Measurements from ENCODE around the gene TTC28.

GRCh38 chr22:28074526-28074925 is 605.1 kb downstream of the TTC28 start:
- TF ChIP-seq CTCF (IDR thresholded peaks at IDR 0.05; ENCODE audit: extremely low read depth in 1 of 2, insufficient read depth in 1 of 2, low read depth in 1 of 2, low read length in 2 of 2) = no peak
- no peak for TF ChIP-seq POLR2A (IDR thresholded peaks at IDR 0.05; ENCODE audit: low read depth, low read length)
- no peak for TF ChIP-seq MYC (IDR thresholded peaks at IDR 0.05; ENCODE audit: low read depth, low read length)

All from endothelial cell of umbilical vein (primary cell).